GM12892 (cell line): ENCODE measurements around the gene DLX2.
A peak's percentile ranks its signal among the peaks of the same experiment; 100 is the strongest.
"Not testable (repeated sequence)": the region's sequence is repeated elsewhere in the genome, so short reads cannot be mapped to it uniquely, and the experiment has no call there.

Experiments
- DNase-seq: peaks from one replicate; pipeline ENCODE4 v3.0.0; 2011; ENCODE audit not compliant: insufficient read length
- FAIRE-seq: peaks from 2 replicates; lab custom pipeline; 2011; peaks lifted over from hg19 to GRCh38; lab: Jason Lieb, UNC
- POLR2A ChIP-seq: IDR thresholded peaks from 2 replicates; pipeline ENCODE4 v1.6.1; 2011; ENCODE audit warnings: low read depth, low read length, control low read depth
- POLR2AphosphoS5 ChIP-seq: IDR thresholded peaks from 2 replicates; pipeline ENCODE4 v1.6.1; 2011; ENCODE audit warnings: low read depth, low read length, control low read depth
- TAF1 ChIP-seq: IDR thresholded peaks from 2 replicates; pipeline ENCODE4 v1.6.1; 2011; ENCODE audit warnings: low read depth, mild to moderate bottlenecking, control low read depth, low read length, borderline replicate concordance

DLX2 gene

GRCh38 chr2:172066394-172066886 is 36.3 kb downstream of the DLX2 start:
- DNase-seq = no peak
- no peak for TF ChIP-seq POLR2AphosphoS5
- TF ChIP-seq POLR2A = no peak
- TF ChIP-seq TAF1 = no peak
- FAIRE-seq = peak; percentile 61

GRCh38 chr2:172065111-172065510 is 37.6 kb downstream of the DLX2 start:
- DNase-seq = no peak
- FAIRE-seq = no peak
- TF ChIP-seq POLR2AphosphoS5 (no peak), POLR2A (no peak), TAF1 (no peak)

- DNase-seq (no peak), FAIRE-seq (no peak)
- no peak for TF ChIP-seq POLR2AphosphoS5
- TF ChIP-seq POLR2A = no peak
- no peak for TF ChIP-seq TAF1
These were observed 39.3 kb downstream of the DLX2 start for GRCh38 chr2:172063446-172063845.

GRCh38 chr2:172062402-172063004 is 40.2 kb downstream of the DLX2 start:
- DNase-seq (no peak), FAIRE-seq (no peak)
- TF ChIP-seq POLR2AphosphoS5 (no peak), POLR2A (no peak), TAF1 (no peak)

GRCh38 chr2:172060118-172060517 is 42.6 kb downstream of the DLX2 start:
- not testable (repeated sequence) for DNase-seq, FAIRE-seq

GRCh38 chr2:172058660-172059059 is 44.0 kb downstream of the DLX2 start:
- TF ChIP-seq TAF1 = no peak
- no peak for TF ChIP-seq POLR2AphosphoS5
- FAIRE-seq = no peak

GRCh38 chr2:172056293-172056692 is 46.4 kb downstream of the DLX2 start:
- no peak for DNase-seq
- FAIRE-seq = no peak

More at GRCh38 chr2:172058660-172059059, 44.0 kb downstream of the DLX2 start:
- no peak for DNase-seq

GRCh38 chr2:172053486-172053885 is 49.2 kb downstream of the DLX2 start:
- DNase-seq (no peak), FAIRE-seq (no peak)
- TF ChIP-seq POLR2A (no peak), TAF1 (no peak), POLR2AphosphoS5 (no peak)

More at GRCh38 chr2:172056293-172056692, 46.4 kb downstream of the DLX2 start:
- TF ChIP-seq TAF1 = no peak

- peak; percentile 62 for FAIRE-seq
- TF ChIP-seq POLR2AphosphoS5 = no peak
- no peak for TF ChIP-seq POLR2A
- no peak for TF ChIP-seq TAF1
- DNase-seq = no peak
These were observed 50.4 kb downstream of the DLX2 start for GRCh38 chr2:172052000-172052983.

- no peak for TF ChIP-seq POLR2AphosphoS5
- TF ChIP-seq TAF1 = no peak
- no peak for TF ChIP-seq POLR2A
- FAIRE-seq (no peak), DNase-seq (no peak)
These were observed 52.1 kb downstream of the DLX2 start for GRCh38 chr2:172050479-172051125.

GRCh38 chr2:172049567-172050120 is 53.1 kb downstream of the DLX2 start:
- TF ChIP-seq TAF1 (no peak), POLR2A (no peak), POLR2AphosphoS5 (no peak)
- no peak for FAIRE-seq
- no peak for DNase-seq
